Smooth muscle cell (in vitro differentiated cells): ENCODE measurements around the gene CFL2. TPM values are rescaled to one million over a fixed set of nuclear protein-coding genes. Genes with fewer than 3 reads are reported as not detected.
A peak's percentile ranks its signal among the peaks of the same experiment; 100 is the strongest.

Experiments used
- DNase-seq: peaks from one replicate; lab custom pipeline; 2025; ENCODE audit not compliant: unreplicated experiment; lab: John Stamatoyannopoulos, UW
- H2AFZ ChIP-seq: fragments of 200-600 bp; sonication (generic); 2 replicates; pipeline ENCODE4 v1.6.0; 2016; ENCODE audit warnings: antibody characterized with exemption, low read depth, mild to moderate bottlenecking
- H3F3A ChIP-seq: fragments of 200-600 bp; sonication (generic); 2 replicates; pipeline ENCODE4 v1.6.0; 2017; ENCODE audit warnings: antibody characterized with exemption, low read depth
- H3K27ac ChIP-seq: fragments of 200-600 bp; sonication (generic); 2 replicates; pipeline ENCODE4 v1.5.1; 2016; ENCODE audit warnings: low read depth, mild to moderate bottlenecking
- H3K27me3 ChIP-seq: fragments of 200-600 bp; sonication (generic); 2 replicates; pipeline ENCODE4 v1.6.1; 2016; ENCODE audit warnings: low read depth, mild to moderate bottlenecking
- H3K36me3 ChIP-seq: fragments of 200-600 bp; sonication (generic); 2 replicates; pipeline ENCODE4 v1.5.1; 2016; ENCODE audit warnings: low read depth
- H3K4me1 ChIP-seq: fragments of 200-600 bp; sonication (generic); 2 replicates; pipeline ENCODE4 v1.5.1; 2016; ENCODE audit warnings: low read depth
- H3K4me2 ChIP-seq: fragments of 200-600 bp; sonication (generic); 2 replicates; pipeline ENCODE4 v1.6.0; 2016; ENCODE audit warnings: mild to moderate bottlenecking
- H3K4me3 ChIP-seq: fragments of 200-600 bp; sonication (generic); 2 replicates; pipeline ENCODE4 v1.5.1; 2016; ENCODE audit warnings: mild to moderate bottlenecking
- H3K79me2 ChIP-seq: fragments of 200-600 bp; sonication (generic); 2 replicates; pipeline ENCODE4 v1.6.0; 2016; ENCODE audit warnings: low read depth, mild to moderate bottlenecking
- H3K9ac ChIP-seq: fragments of 200-600 bp; sonication (generic); 2 replicates; pipeline ENCODE4 v1.6.0; 2016; ENCODE audit warnings: low read depth
- H3K9me3 ChIP-seq: fragments of 200-600 bp; sonication (generic); replicated peaks from 2 replicates; pipeline ENCODE4 v1.5.1; 2016; ENCODE audit warnings: low read depth
- H4K20me1 ChIP-seq: fragments of 200-600 bp; sonication (generic); 2 replicates; pipeline ENCODE4 v1.6.0; 2016; ENCODE audit warnings: low read depth
- WGBS: methylation state at CpG from one replicate; pipeline ENCODE4 v1.1.7; 2016; ENCODE audit warnings: low lambda C conversion rate; 5-methylcytosine and 5-hydroxymethylcytosine counted together
- polyA plus RNA-seq: library from polyadenylated mRNA; unstranded; fragments of >200 nt; fragmentation: Nextera tagmentation; extraction: Ambion mirVana; gene quantifications from 2 replicates; pipeline ENCODE4 v1.2.1, GENCODE V29; 2016
- total RNA-seq: library from RNA; depleted of rRNA; stranded (reverse); fragments of >200 nt; gene quantifications from 2 replicates; pipeline ENCODE4 v1.2.3, GENCODE V29; 2014
- TF ChIP-seq, protein P1 (sequence below): fragments of 200-600 bp; sonication (generic); IDR thresholded peaks from 2 replicates; pipeline ENCODE4 v1.5.1; 2017; ENCODE audit warnings: borderline replicate concordance, mild to moderate bottlenecking, antibody characterized with exemption; ENCODE audit not compliant: insufficient read depth, poor library complexity, severe bottlenecking

Gene CFL2
- total and polyA plus RNA-seq, 2 experiments from 2014 or later, result 64.5 to 71.7 TPM

DNA sequence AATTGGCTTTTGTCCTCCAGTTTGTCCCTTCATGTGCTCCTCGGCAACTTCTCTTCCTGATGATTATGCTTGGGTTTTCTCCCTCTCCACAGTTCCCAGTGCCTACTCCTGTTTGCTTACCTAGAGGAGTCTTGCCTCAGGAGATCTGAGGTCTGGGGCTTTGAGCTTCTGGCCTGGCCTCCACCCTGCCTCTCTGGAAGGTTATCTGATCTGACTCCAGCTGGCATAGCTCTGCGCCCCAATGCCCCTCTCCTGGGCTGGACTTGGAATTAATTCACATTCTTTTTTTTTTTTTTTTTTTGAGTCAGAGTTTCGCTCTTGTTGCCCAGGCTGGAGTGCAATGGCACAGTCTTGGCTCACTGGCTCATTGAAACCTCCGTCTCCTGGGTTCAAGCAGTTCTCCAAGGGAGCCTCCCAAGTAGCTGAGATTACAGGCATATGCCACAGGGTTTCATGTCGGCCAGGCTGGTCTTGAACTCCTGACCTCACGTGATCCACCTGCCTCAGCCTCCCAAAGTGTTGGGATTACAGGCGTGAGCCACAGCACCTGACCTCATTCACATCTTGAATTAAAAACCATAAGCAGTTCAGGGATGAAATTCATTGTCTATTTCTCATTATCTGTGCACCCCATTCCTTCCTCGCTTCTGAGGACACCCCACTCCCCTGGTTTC, 33.5 kb downstream of the CFL2 start:
- H3K4me1 ChIP-seq, result no peaks in the 10 kb centered on the region
- no peaks in the 10 kb centered on the region for H3K9me3 ChIP-seq
- TF ChIP-seq, protein P1, sequence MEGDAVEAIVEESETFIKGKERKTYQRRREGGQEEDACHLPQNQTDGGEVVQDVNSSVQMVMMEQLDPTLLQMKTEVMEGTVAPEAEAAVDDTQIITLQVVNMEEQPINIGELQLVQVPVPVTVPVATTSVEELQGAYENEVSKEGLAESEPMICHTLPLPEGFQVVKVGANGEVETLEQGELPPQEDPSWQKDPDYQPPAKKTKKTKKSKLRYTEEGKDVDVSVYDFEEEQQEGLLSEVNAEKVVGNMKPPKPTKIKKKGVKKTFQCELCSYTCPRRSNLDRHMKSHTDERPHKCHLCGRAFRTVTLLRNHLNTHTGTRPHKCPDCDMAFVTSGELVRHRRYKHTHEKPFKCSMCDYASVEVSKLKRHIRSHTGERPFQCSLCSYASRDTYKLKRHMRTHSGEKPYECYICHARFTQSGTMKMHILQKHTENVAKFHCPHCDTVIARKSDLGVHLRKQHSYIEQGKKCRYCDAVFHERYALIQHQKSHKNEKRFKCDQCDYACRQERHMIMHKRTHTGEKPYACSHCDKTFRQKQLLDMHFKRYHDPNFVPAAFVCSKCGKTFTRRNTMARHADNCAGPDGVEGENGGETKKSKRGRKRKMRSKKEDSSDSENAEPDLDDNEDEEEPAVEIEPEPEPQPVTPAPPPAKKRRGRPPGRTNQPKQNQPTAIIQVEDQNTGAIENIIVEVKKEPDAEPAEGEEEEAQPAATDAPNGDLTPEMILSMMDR, result no peak
- no peak overlapping the region for H2AFZ ChIP-seq
- no peaks in the 10 kb centered on the region for H3F3A ChIP-seq
- H4K20me1 ChIP-seq, result no peaks in the 10 kb centered on the region
- H3K9ac ChIP-seq, result no peak overlapping the region
- H3K4me3 ChIP-seq, result no peak overlapping the region
- no peaks in the 10 kb centered on the region for H3K27me3 ChIP-seq
- 91% methylated on average over 8 of the region's 8 CpGs for WGBS
- DNase-seq, result no peak
- H3K79me2 ChIP-seq, result no peaks in the 10 kb centered on the region
- no peaks in the 10 kb centered on the region for H3K36me3 ChIP-seq
- no peak overlapping the region for H3K4me2 ChIP-seq
- H3K27ac ChIP-seq, result no peak overlapping the region

DNA sequence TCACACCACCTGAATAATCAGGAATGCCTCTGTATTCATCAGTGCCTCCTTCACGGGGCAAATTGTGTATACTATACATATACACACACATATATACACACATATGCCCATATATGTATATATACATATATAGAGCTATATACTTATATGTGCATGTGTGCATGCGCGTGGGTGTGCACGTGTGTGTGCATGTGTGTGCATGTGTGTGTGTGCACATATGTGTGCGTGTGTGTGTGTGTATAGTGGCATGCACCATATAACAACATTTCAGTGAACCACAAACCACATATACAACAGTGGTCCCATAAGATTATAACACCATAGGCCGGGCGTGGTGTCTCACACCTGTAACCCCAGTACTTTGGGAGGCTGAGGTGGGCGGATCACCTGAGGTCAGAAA, 35.7 kb downstream of the CFL2 start:
- H3F3A ChIP-seq, result no peaks in the 10 kb centered on the region
- H3K4me1 ChIP-seq, result no peaks in the 10 kb centered on the region
- no peak overlapping the region for H3K4me3 ChIP-seq
- H3K4me2 ChIP-seq, result no peak overlapping the region
- WGBS, result 93% methylated on average over 8 of the region's 8 CpGs
- no peak overlapping the region for H3K9ac ChIP-seq
- no peaks in the 10 kb centered on the region for H4K20me1 ChIP-seq
- H2AFZ ChIP-seq, result no peak overlapping the region
- H3K9me3 ChIP-seq, result no peaks in the 10 kb centered on the region
- TF ChIP-seq, protein P1, result no peak
- DNase-seq, result no peak
- H3K36me3 ChIP-seq, result no peaks in the 10 kb centered on the region
- H3K79me2 ChIP-seq, result no peaks in the 10 kb centered on the region
- H3K27me3 ChIP-seq, result no peaks in the 10 kb centered on the region
- no peak overlapping the region for H3K27ac ChIP-seq

DNA sequence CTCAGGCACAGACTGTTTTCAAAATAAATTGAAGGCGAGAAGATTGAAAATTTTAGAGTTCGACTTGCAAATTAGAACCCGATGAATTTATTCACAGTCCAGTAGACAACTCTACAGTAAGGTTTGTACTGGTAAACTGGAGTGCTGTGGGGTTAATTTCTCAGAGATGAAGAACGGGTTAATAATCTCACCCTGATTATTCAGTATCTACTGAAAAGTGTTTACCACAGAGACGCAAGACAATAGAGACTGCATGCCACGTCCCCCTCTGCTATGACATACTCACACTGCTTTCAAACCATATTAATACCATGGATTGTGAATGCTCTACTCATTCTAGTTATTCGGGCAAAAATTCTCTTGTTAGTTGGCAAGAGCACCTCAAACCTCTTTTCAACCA, 36.1 kb downstream of the CFL2 start:
- Histone ChIP-seq H3K27ac (peak overlapping the region; percentile 0), H3K9me3 (no peaks in the 10 kb centered on the region), H3K79me2 (no peaks in the 10 kb centered on the region), H3K27me3 (no peaks in the 10 kb centered on the region), H3K4me2 (no peak overlapping the region), H4K20me1 (no peaks in the 10 kb centered on the region), H3K4me3 (no peak overlapping the region), H2AFZ (no peak overlapping the region), H3F3A (no peaks in the 10 kb centered on the region), H3K9ac (no peak overlapping the region), H3K4me1 (no peaks in the 10 kb centered on the region), H3K36me3 (no peaks in the 10 kb centered on the region)
- 78% methylated on average over 7 of the region's 7 CpGs for WGBS
- no peak for DNase-seq
- TF ChIP-seq, protein P1, result no peak
